ENCODE data around the gene PRKCE.

The PRKCE gene

DNA sequence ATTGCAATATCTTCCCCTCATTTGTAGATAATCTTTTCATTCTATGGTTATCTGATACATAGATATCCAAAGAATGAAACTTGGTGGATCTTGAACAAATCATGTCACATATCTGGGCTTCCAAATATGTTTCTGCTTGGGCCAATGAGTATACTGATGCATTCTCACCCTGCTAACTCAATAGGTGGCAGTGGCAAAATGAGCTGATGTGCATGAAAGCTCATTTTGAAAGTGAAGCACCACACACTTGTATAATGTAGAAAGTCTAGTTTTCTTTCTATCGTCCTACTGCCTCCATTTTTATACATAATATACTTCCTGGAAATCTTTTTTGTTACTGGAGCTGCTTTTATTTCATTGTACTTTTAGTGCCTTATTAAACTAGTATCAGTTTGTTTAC lies 208.2 kb downstream of the PRKCE start:
- H3K27ac ChIP-seq: no peak overlapping the region
- CTCF ChIA-PET: no interaction called here
- TF ChIP-seq CTCF (conservative IDR thresholded peaks at IDR 0.05; ENCODE audit: low read depth): no peak
- no peak for DNase-seq (ENCODE audit: low spot score)
- POLR2A ChIA-PET (ENCODE audit: low non-redundant PET): no interaction called here

DNA sequence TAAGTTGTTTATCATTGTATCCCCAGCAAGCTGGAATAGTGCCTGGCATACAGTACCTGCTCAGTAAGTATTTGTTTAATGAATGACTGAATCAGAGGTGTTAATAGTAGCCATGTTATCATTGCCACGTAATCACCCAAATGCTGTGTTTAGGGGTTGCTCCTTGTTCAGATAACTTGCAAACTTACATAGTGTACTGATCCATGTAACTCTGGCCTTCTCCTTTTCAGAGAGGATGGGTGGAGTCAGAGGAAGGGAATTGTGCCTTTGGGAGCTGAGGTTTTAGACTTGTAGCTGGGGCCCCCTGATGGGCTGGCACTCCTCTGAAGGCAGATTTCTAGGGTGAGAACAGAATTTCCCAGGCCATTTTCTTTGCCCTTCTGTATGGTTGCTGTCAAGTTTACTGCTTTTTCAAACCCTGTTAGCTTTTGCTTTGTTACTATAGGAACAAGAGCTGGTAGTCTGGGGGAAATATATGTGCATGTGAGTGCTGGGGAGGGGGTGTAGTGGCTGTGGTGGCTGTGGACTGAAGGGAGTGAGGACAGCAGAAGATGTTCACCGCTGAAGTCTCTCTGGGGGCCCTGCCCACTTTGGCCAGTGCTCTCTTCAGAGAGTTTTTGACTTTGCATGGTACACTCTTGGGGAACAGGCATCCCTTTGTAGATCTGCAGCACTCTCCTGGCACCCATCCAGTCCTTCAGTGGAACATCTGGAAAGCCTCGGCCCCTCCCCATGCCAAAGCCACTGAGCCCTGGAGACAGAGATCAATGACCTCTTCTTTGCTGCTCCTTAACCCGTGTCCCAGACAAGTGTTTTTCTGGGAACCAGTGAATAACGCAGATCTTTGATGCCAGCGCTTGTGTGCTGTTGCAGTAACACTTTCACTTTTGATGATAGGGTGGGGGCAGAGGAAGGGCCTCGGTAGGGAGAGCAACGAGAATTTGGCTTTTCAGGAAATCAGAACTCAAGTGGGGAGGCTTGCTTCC lies 209.0 kb downstream of the PRKCE start:
- no peak for DNase-seq (ENCODE audit: low spot score)
- H3K27ac ChIP-seq: no peak overlapping the region
- ChIA-PET CTCF (no interaction called here), POLR2A (ENCODE audit: low non-redundant PET) (no interaction called here)
- TF ChIP-seq CTCF (conservative IDR thresholded peaks at IDR 0.05; ENCODE audit: low read depth): no peak

- no peak overlapping the region for H3K27ac ChIP-seq
- no peak for DNase-seq (ENCODE audit: low spot score)
- TF ChIP-seq CTCF (conservative IDR thresholded peaks at IDR 0.05; ENCODE audit: low read depth): no peak
- ChIA-PET POLR2A (ENCODE audit: low non-redundant PET) (no interaction called here), CTCF (no interaction called here)
Measured at GRCh38 chr2:45862843-45863242, 211.4 kb downstream of the PRKCE start.

- no peak for TF ChIP-seq CTCF (conservative IDR thresholded peaks at IDR 0.05; ENCODE audit: low read depth)
- CTCF ChIA-PET: no interaction called here
- POLR2A ChIA-PET (ENCODE audit: low non-redundant PET): no interaction called here
- no peak for DNase-seq (ENCODE audit: low spot score)
- no peak overlapping the region for H3K27ac ChIP-seq
Measured at GRCh38 chr2:45864121-45864520, 212.6 kb downstream of the PRKCE start.

DNA sequence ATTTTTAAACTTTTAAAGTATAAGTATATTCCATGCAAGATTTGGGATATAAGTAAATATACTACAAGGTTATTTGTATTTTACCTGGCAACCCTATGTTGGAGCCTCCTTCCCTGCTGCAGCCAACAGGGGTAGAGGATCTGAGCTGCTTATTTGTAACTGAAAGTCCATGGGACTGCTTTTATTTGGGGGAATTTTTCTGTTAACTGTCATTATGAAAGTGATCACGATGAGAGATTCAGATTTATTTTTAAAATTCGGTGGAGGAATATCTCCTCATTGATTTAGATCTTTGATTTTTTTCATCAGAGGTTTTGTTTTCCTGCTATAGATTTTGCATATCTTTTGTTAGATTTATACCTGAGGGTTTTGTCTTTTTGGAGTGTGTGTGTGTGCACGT lies 215.9 kb downstream of the PRKCE start:
- H3K27ac ChIP-seq: no peak overlapping the region
- POLR2A ChIA-PET (ENCODE audit: low non-redundant PET): no interaction called here
- CTCF ChIA-PET: no interaction called here
- no peak for DNase-seq (ENCODE audit: low spot score)
- TF ChIP-seq CTCF (conservative IDR thresholded peaks at IDR 0.05; ENCODE audit: low read depth): no peak

- CTCF ChIA-PET: no interaction called here
- no peak for DNase-seq (ENCODE audit: low spot score)
- no peak for TF ChIP-seq CTCF (conservative IDR thresholded peaks at IDR 0.05; ENCODE audit: low read depth)
- POLR2A ChIA-PET (ENCODE audit: low non-redundant PET): no interaction called here
- H3K27ac ChIP-seq: no peak overlapping the region
Measured at GRCh38 chr2:45867800-45868199, 216.3 kb downstream of the PRKCE start.

Measured in RWPE1 (cell line).